Islet of Langerhans (tissue), 1 donor: ENCODE results near the gene TSKS.

ENCODE experiments used
- FAIRE-seq: peaks from one replicate; lab custom pipeline; 2011; peaks lifted over from hg19 to GRCh38; lab: Jason Lieb, UNC

The TSKS gene

GRCh38 chr19:49792829-49793560, 29.9 kb upstream of the TSKS start:
- no peak for FAIRE-seq

DNA sequence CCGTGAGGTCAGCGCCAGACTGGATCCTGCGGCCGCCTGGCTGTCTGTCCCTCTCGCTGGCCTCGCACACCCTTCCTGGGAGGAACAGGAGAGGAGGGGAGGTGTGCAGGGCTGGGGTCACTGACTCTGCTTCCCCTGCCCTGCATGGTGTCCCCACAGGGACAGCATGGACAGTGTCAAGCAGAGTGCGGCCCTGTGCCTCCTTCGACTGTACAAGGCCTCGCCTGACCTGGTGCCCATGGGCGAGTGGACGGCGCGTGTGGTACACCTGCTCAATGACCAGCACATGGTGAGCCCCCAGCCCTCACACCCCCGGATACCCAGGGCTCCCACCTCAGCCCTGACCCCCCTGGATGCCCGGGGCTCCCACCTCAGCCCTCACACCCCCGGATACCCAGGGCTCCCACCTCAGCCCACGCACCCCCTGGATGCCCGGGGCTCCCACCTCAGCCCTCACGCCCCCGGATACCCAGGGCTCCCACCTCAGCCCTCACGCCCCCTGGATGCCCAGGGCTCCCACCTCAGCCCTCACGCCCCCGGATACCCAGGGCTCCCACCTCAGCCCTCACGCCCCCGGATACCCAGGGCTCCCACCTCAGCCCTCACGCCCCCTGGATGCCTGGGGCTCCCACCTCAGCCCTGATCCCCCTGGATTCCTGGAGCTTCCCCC, 28.8 kb upstream of the TSKS start:
- FAIRE-seq = no peak

DNA sequence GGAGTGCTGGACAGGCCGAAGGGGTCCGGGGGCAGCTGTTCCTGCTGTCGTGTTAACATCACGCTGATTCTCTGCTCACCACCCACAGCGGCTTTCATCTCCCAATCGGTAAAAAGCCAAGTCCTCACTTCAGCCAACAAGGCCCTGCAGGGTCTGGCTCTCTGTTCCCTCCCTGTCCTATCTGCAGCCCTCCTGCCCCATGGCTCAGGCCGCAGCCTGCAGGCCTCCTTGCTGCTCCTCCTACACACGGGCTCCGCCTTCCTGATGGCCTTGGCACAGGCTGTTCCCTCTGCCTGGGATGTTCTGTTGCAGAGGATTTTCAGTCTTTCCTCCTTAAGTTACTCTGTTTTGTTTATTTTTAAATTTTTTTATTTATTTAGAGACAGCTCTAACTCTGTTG, 27.8 kb upstream of the TSKS start:
- FAIRE-seq = no peak

DNA sequence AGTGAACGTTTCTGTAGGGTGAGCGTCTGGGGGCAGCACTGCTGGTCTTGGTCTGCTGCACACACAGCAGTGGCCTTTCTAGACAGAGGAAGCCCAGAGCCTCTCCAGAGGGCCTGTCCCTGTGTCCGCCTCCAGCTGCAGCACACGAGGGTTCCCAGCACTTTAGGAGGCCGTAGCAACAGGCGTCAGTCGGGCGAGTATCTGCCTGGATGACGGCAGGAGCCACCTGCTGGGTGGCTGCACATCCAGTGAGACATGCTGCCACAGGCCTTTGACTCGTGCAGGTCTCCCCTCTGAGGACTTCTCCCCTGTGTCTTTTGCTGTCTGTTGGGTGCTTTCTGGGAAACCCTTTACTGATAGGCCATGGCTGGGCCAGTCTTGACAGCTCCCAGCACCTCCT, 25.8 kb upstream of the TSKS start:
- FAIRE-seq = no peak

- FAIRE-seq = no peak
Measured at GRCh38 chr19:49787746-49788145, 24.6 kb upstream of the TSKS start.

GRCh38 chr19:49786376-49786820, 23.3 kb upstream of the TSKS start:
- FAIRE-seq = no peak

- no peak for FAIRE-seq
Measured at GRCh38 chr19:49782515-49782914, 19.4 kb upstream of the TSKS start.

DNA sequence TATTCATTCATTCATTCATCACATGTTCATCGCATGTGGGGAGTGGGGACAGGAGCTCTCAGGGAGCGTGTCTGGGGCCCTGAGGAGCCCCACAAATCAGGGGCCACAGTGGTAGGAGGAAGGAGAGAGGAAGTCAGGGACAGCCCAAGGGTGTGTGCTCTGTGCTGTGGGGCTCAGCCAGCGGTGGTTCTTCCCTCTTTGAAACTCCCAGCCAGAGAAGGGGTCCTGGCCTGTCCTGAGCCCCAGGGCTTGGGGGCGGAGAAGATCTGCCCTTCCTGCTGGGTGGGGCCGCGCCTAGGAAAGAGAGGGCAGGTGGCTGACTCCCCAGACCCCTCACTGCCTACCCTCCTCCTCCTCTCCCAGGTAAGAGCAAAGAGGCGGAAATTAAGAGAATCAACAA, 18.3 kb upstream of the TSKS start:
- no peak for FAIRE-seq

- FAIRE-seq = no peak
Measured at GRCh38 chr19:49780861-49781260, 17.8 kb upstream of the TSKS start.

- no peak for FAIRE-seq
Measured at GRCh38 chr19:49779731-49780555, 16.8 kb upstream of the TSKS start.

DNA sequence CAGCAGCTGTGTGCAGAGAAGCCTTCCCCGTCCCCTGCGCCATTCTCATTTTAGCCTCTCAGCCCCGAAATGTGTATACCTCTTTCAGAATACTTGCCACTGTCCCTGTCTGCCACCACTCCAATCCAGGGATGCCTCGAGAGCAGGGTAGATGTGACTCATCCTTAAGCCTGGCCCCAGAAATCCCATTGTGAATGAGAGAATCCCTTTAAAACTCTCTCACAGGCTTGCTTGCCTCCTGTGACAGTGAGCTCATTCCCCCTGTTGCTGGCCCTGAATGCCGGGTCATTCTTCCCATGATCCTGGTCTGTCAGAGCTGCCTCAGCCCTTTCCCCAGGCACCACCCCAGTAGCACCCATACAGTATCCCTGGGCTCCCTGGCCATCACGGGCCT, 13.3 kb upstream of the TSKS start:
- no peak for FAIRE-seq

GRCh38 chr19:49775742-49776370, 12.8 kb upstream of the TSKS start:
- no peak for FAIRE-seq

DNA sequence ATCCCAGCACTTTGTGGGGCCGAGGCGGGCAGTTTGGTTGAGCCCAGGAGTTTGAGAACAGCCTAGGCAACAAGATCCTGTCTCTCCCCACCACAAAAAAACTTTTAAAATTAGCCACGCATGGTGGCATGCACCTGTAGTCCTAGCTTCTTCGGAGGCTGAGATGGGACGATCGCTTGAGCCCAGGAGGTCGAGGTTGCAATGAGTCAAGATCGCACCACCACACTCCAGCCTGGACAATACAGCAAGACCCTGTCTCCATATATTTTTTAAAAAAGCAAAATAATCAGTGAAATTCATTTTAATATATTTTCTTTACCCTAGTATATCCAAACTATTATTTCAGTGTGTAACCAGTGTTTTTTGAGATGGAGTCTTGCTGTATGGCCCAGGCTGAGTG, 11.9 kb upstream of the TSKS start:
- no peak for FAIRE-seq

DNA sequence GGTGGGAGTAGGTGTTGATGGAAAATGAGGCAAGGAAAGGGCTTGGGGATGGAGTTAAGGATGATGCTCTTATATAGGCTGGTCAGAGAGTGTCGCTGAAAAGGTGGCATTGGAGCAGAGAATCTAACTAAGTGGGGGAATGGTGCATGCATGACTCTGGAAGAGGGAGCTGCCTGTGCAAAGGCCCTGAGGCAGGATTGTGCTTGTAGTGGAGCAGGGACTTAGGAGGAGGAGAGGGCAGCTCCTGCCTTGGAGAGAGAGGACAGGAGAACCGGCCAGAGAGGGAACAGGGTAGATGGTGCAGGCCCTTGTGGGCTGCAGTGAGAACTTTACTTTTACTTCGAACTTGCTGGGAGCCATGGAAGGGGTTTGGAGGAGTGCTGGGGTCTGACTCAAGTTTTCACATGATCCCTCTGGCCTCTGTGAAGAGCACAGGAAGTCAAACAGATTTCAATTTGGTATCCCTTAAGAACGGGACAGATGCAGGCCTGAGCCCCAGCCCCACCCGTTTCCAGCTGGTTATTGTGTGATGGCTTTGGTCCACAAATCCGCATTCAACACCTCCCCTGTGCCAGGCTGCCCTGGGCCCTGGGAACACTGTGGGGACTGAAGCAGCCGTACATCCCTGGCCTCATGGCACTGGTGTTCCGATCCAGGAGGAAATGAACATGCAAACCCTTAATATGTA, 10.7 kb upstream of the TSKS start:
- no peak for FAIRE-seq

GRCh38 chr19:49772850-49773432, 9.8 kb upstream of the TSKS start:
- FAIRE-seq = no peak

DNA sequence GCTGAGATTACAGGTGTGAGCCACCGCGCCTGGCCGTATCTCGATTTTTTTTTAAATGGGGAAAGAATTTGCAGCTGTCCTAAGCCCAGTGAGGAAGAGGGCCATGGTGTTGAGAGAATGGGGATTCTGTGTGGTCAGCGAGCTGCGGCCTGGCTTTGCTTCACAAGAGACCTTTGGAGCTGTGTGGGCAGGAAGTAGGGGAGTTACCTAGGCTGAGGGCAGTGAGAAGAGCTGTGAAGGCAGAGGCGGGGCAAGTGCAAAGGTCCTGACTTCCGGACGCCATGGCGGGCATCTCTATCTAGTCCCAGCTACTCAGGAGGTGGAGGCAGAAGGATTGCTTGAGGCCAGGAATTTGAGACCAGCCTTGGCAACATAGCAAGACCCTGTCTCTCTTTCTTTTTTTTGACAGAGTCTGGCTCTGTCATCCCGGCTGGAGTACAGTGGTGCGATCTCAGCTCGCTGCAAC, 8.6 kb upstream of the TSKS start:
- no peak for FAIRE-seq

DNA sequence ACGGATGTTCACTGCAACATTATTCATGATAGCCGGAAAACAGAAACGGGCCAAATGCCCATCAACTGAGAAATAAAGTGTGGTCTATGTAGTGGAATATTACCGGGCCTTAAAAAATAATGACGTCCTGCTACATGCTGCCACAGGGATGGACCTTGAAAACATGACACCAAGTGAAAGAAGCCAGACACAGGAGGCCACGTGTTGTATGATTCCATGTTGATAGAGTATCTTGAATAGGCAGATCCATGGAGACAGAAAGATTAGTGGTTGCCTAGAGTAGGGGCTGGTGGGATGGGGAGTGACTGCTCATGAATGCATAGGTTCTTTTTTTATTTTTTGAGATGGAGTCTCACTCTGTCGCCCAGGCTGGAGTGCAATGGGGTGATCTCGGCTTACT, 7.4 kb upstream of the TSKS start:
- FAIRE-seq = no peak

DNA sequence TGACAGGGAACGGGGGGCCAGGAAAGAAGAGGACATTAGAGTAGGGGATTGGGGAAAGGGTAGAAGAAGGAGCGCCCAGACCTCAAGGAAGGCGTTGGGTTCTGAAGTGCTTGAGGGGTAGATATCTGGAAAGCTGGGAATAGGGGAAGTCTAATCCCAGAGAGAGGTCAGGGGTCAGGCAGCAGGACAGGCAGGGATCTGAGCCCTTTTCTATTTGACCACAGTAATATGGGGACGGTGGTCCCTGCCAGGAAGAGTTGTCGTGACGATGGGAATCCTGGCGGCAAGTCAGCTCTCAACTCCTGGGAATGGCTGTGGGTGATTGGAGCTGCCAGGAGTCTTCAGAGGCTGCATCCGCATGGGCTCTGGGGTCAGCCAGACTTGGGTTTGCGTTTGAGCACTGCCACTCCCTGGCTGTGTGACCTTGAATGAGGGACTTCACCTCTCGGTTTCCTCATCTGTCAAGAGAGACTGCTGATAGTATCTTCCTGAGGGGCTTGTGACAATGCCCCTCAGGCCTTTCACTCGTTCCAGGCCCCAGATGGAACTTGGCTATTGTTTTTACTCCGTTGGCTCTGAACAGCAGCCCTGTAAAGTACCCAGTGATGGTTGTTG, 5.0 kb upstream of the TSKS start:
- FAIRE-seq = no peak

- no peak for FAIRE-seq
Measured at GRCh38 chr19:49767381-49767780, 4.3 kb upstream of the TSKS start.

DNA sequence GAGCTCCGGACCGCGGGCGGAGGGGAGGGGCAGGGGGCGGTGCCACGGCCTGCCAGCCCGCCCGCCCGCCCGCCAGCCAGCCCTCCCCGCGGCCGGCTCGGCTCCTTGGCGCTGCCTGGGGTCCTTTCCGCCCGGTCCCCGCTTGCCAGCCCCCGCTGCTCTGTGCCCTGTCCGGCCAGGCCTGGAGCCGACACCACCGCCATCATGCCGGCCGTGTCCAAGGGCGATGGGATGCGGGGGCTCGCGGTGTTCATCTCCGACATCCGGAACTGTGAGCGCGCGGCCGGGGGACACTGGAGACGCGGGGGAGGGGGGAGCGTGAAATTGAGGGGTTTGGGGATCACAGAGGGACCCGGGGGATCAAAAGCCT, 3.8 kb upstream of the TSKS start, which contains the start of gene AP2A1:
Gene AP2A1, plus strand, starts transcription at position 72 of the 370 bp plus-strand sequence. Its CDS starts 133 bp downstream, at position 205.
- FAIRE-seq = no peak
